ENCODE measurements around the gene TSPAN10.

DNA sequence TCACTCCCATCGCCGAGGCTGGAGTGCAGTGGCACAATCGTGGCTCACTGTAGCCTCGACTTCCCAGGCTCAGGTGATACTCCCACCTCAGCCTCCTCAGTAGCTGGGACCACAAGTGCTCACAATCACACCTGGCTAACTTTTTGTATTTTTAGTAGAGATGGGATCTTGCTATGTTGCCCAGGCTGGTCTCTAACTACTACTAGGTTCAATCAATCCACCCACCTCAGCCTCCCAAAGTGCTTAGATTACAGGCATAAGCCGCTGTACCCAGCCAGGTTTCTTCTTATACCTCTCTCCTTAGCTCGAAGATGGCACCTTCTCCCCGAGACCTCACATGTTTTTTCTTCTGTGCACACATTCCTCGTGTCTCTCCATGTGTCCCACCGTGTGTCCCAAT, 3.0 kb downstream of the TSPAN10 start:
- TF ChIP-seq POLR2A (IDR thresholded peaks at IDR 0.05; ENCODE audit: control extremely low read depth in 1 of 2, low read depth in 2 of 2, low read length in 2 of 2) (no peak), CREB1 (IDR thresholded peaks at IDR 0.05) (no peak), TAF1 (IDR thresholded peaks at IDR 0.05; ENCODE audit: low read depth, low read length) (no peak), MAFK (IDR thresholded peaks at IDR 0.05; ENCODE audit: low read depth, low read length) (no peak), RNF2 (IDR thresholded peaks at IDR 0.05; ENCODE audit: borderline replicate concordance, low read depth, low read length, missing control alignments, poor library complexity, severe bottlenecking) (no peak), EP300 (IDR thresholded peaks at IDR 0.05; ENCODE audit: borderline replicate concordance in 1 of 2, low read depth in 2 of 2, low read length in 2 of 2) (no peak), ZNF274 (IDR thresholded peaks at IDR 0.05; ENCODE audit: borderline replicate concordance, extremely low read depth, low read length) (no peak), YY1 (IDR thresholded peaks at IDR 0.05; ENCODE audit: low read depth, low read length) (no peak), CBX5 (IDR thresholded peaks at IDR 0.05; ENCODE audit: low read depth, low read length) (no peak), SRF (IDR thresholded peaks at IDR 0.05; ENCODE audit: low read depth, low read length) (no peak), RAD21 (IDR thresholded peaks at IDR 0.05 in 1 of 2, conservative IDR thresholded peaks at IDR 0.05 in 1 of 2; ENCODE audit: low read depth in 2 of 2, low read length in 2 of 2) (no peak), EZH2 (IDR thresholded peaks at IDR 0.05; ENCODE audit: low read depth, low read length, severe bottlenecking) (no peak)
- TF ChIP-seq, protein P1, sequence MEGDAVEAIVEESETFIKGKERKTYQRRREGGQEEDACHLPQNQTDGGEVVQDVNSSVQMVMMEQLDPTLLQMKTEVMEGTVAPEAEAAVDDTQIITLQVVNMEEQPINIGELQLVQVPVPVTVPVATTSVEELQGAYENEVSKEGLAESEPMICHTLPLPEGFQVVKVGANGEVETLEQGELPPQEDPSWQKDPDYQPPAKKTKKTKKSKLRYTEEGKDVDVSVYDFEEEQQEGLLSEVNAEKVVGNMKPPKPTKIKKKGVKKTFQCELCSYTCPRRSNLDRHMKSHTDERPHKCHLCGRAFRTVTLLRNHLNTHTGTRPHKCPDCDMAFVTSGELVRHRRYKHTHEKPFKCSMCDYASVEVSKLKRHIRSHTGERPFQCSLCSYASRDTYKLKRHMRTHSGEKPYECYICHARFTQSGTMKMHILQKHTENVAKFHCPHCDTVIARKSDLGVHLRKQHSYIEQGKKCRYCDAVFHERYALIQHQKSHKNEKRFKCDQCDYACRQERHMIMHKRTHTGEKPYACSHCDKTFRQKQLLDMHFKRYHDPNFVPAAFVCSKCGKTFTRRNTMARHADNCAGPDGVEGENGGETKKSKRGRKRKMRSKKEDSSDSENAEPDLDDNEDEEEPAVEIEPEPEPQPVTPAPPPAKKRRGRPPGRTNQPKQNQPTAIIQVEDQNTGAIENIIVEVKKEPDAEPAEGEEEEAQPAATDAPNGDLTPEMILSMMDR (IDR thresholded peaks at IDR 0.05; ENCODE audit: control extremely low read depth in 1 of 3, insufficient read depth in 1 of 3, low read depth in 1 of 3, low read length in 3 of 3) = no peak
- TF ChIP-seq, protein P2, sequence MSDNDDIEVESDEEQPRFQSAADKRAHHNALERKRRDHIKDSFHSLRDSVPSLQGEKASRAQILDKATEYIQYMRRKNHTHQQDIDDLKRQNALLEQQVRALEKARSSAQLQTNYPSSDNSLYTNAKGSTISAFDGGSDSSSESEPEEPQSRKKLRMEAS (IDR thresholded peaks at IDR 0.05) = no peak

Measured in H1 (cell line).